ENCODE measurements around the gene TRIM10. TPM values are rescaled to one million over a fixed set of nuclear protein-coding genes. Genes with fewer than 3 reads are reported as not detected.

TRIM10 gene
- total RNA-seq, 4 donors from 2014 or later, result 0.76 to 1.6 (median 1.1) TPM

GRCh38 chr6:30202366-30202765 is 41.4 kb upstream of the TRIM10 start:
- TF ChIP-seq EP300 (IDR thresholded peaks at IDR 0.05), result no peak
- Histone ChIP-seq H3K27me3 (no peaks in the 10 kb centered on the region), H3K4me1 (peaks cover 38% of the 10 kb centered on the region), H3K27ac (no peak overlapping the region), H3K9me3 (no peaks in the 10 kb centered on the region), H3K36me3 (peaks cover 27% of the 10 kb centered on the region), H3K4me3 (no peak overlapping the region)
- WGBS, result 76% methylated on average over 4 of the region's 4 CpGs
- no peak for DNase-seq (ENCODE audit: low spot score in 2 of 2)

- H3K27me3 ChIP-seq, result no peaks in the 10 kb centered on the region
- no peak overlapping the region for H3K4me3 ChIP-seq
- no peaks in the 10 kb centered on the region for H3K9me3 ChIP-seq
- H3K4me1 ChIP-seq, result peaks cover 23% of the 10 kb centered on the region
- no peak for TF ChIP-seq EP300 (IDR thresholded peaks at IDR 0.05)
- TF ChIP-seq POLR2AphosphoS5 (IDR thresholded peaks at IDR 0.05), result no peak
- TF ChIP-seq, protein P1, sequence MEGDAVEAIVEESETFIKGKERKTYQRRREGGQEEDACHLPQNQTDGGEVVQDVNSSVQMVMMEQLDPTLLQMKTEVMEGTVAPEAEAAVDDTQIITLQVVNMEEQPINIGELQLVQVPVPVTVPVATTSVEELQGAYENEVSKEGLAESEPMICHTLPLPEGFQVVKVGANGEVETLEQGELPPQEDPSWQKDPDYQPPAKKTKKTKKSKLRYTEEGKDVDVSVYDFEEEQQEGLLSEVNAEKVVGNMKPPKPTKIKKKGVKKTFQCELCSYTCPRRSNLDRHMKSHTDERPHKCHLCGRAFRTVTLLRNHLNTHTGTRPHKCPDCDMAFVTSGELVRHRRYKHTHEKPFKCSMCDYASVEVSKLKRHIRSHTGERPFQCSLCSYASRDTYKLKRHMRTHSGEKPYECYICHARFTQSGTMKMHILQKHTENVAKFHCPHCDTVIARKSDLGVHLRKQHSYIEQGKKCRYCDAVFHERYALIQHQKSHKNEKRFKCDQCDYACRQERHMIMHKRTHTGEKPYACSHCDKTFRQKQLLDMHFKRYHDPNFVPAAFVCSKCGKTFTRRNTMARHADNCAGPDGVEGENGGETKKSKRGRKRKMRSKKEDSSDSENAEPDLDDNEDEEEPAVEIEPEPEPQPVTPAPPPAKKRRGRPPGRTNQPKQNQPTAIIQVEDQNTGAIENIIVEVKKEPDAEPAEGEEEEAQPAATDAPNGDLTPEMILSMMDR (IDR thresholded peaks at IDR 0.05), result no peak
- TF ChIP-seq POLR2A (IDR thresholded peaks at IDR 0.05), result no peak
- no peak overlapping the region for H3K27ac ChIP-seq
- peaks cover 43% of the 10 kb centered on the region for H3K36me3 ChIP-seq
- DNase-seq (ENCODE audit: low spot score in 2 of 2), result no peak
- WGBS, result 85% methylated on average over 6 of the region's 6 CpGs
Measured at GRCh38 chr6:30200551-30201281, 39.7 kb upstream of the TRIM10 start.

DNA sequence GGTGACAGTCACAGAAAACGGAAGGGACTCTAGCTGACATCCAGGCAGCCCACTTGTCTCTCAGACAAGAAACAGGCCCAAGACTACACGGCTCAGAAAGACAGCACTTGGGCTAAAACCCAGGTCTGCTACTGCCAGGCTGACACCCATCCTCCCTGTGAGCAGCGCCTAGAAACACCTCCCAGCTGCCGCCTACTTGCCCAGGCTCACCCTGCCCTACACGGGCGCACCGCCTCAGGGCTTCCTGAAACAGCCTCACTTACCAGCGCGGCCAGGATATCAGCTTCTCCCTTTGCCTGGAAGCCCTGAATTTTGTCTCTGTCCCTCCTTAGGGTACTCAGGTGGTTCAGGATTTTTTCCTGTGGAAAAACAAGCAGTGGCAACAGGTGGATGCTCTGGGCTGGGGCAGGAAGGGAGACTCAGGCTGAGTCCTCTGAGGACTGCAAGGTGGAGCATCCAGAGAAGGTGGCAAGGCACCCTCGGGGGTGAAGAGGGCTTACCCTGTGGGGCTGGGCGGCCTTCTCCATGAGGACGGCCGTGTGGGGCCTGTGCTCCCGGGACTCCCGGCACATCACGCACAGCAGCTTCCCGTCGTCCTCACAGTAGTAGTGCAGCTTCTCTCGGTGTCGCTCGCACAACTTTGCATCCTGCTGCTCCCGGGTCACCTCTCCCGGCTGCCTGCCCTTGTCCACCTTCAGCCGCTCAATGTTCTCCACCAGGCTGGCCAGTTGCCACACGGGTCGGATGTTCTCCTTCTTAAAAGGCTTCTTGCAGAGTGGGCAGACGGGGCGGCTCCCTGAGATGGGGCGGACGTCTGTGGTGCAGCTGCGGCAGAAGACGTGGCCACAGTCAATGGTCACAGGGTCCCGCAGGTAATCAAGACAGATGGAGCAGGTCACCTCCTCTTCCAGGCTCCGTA is 37.4 kb upstream of the TRIM10 start:
- Histone ChIP-seq H3K4me3 (no peak overlapping the region), H3K36me3 (peaks cover 65% of the 10 kb centered on the region), H3K27me3 (no peaks in the 10 kb centered on the region), H3K27ac (no peak overlapping the region), H3K9me3 (no peaks in the 10 kb centered on the region), H3K4me1 (peaks cover 23% of the 10 kb centered on the region)
- TF ChIP-seq, protein P1 (IDR thresholded peaks at IDR 0.05), result no peak
- no peak for TF ChIP-seq EP300 (IDR thresholded peaks at IDR 0.05)
- no peak for TF ChIP-seq POLR2AphosphoS5 (IDR thresholded peaks at IDR 0.05)
- TF ChIP-seq POLR2A (IDR thresholded peaks at IDR 0.05), result no peak
- 75% methylated on average over 20 of the region's 34 CpGs for WGBS
- no peak for DNase-seq (ENCODE audit: low spot score in 2 of 2)

DNA sequence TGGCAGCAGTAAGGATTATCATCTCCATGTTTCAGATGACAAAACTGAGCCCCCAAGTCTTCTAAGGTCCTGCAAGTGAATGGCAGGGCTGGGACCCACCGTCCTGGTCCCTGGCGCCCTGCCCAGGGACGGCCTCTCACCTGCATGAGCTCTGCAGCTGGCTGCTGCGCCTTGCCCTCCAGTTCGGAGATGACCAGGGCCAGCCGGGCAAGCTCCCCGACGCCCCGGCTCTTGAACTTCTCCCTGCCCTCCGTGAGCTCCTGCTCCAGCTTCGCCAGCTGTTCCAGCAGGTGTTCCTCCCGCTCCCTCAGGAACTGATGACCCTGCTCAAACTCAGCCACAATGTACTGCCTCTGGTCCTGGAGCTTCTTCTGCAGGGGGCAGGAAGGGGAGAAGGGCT is 35.4 kb upstream of the TRIM10 start:
- peaks cover 79% of the 10 kb centered on the region for H3K36me3 ChIP-seq
- H3K4me3 ChIP-seq, result no peak overlapping the region
- peaks cover 11% of the 10 kb centered on the region for H3K4me1 ChIP-seq
- H3K27me3 ChIP-seq, result no peaks in the 10 kb centered on the region
- WGBS, result 96% methylated on average over 12 of the region's 12 CpGs
- no peak for DNase-seq (ENCODE audit: low spot score in 2 of 2)
- TF ChIP-seq POLR2AphosphoS5 (IDR thresholded peaks at IDR 0.05) (no peak), POLR2A (IDR thresholded peaks at IDR 0.05) (no peak), EP300 (IDR thresholded peaks at IDR 0.05) (no peak)
- TF ChIP-seq, protein P1 (IDR thresholded peaks at IDR 0.05), result no peak
- H3K27ac ChIP-seq, result no peak overlapping the region
- no peaks in the 10 kb centered on the region for H3K9me3 ChIP-seq

DNA sequence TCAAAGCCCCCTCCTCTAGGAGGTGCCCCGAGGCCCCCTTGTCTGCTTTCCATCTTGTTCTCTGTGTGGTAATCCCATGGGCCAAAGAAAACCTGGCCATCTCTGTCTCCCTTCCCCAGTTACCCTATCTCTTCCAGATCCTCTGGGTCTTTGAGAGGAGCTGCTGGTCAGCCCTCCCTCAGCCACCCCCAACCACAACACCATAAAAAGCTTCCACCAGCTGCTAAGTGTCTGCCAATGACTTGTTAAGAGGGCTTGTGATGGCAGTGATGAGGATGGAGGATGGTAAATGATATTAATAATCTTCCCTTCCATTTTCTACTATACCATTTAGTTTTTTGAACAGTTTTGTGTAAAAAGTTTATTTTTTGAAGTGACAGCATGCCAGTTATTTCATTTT is 34.9 kb upstream of the TRIM10 start:
- DNase-seq (ENCODE audit: low spot score in 2 of 2), result no peak
- WGBS, result 100% methylated on average over 1 of the region's 1 CpG
- H3K36me3 ChIP-seq, result peaks cover 84% of the 10 kb centered on the region
- H3K27me3 ChIP-seq, result no peaks in the 10 kb centered on the region
- no peak overlapping the region for H3K27ac ChIP-seq
- peaks cover 7% of the 10 kb centered on the region for H3K4me1 ChIP-seq
- H3K9me3 ChIP-seq, result no peaks in the 10 kb centered on the region
- TF ChIP-seq, protein P1 (IDR thresholded peaks at IDR 0.05), result no peak
- H3K4me3 ChIP-seq, result no peak overlapping the region

All from suprapubic skin (tissue), 4 donors.